Measurements from ENCODE around the gene DDX55. TPM values are rescaled to one million over a fixed set of nuclear protein-coding genes. Genes with fewer than 3 reads are reported as not detected.

The DDX55 gene
- polyA plus RNA-seq, 1 donor (not counting 4 experiments of a cell fraction or from before 2014, with no cell fraction given): 25.7 TPM

- peaks cover 3% of the 10 kb centered on the region for H3K4me1 ChIP-seq (ENCODE audit: control insufficient read depth, extremely low read depth, insufficient read depth, low read length)
- peaks cover 23 to 24% of the 10 kb centered on the region in 2 experiments for H3K36me3 ChIP-seq (ENCODE audit: control insufficient read depth in 2 of 2, extremely low read depth in 1 of 2, insufficient read depth in 2 of 2, low read length in 2 of 2)
- no peak overlapping the region for H3K4me2 ChIP-seq (ENCODE audit: control insufficient read depth, extremely low read depth, insufficient read depth, low read depth, low read length)
- H3K79me2 ChIP-seq (ENCODE audit: control insufficient read depth, insufficient read depth, low read length): peaks cover 15% of the 10 kb centered on the region
- FAIRE-seq (no peak), DNase-seq (ENCODE audit: low read depth, low spot score) (no peak)
- no peak overlapping the region for H3K27ac ChIP-seq (ENCODE audit: control insufficient read depth, insufficient read depth, low read length)
- no peaks in the 10 kb centered on the region for H3K9me1 ChIP-seq (ENCODE audit: control insufficient read depth, extremely low read depth, insufficient read depth, low read length)
- H4K20me1 ChIP-seq (ENCODE audit: control insufficient read depth, extremely low read depth, insufficient read depth, low read length): no peaks in the 10 kb centered on the region
- no peaks in the 10 kb centered on the region for H3K9me3 ChIP-seq (ENCODE audit: control insufficient read depth, low read depth, low read length)
- no peak for TF ChIP-seq CTCF (optimal IDR thresholded peaks at IDR 0.05 in 1 of 3, IDR thresholded peaks at IDR 0.05 in 1 of 3, conservative IDR thresholded peaks at IDR 0.05 in 1 of 3; ENCODE audit: extremely low read depth in 1 of 3, insufficient read depth in 2 of 3, low read length in 3 of 3)
- no peak for TF ChIP-seq EZH2 (IDR thresholded peaks at IDR 0.05; ENCODE audit: low read length)
- no peaks in the 10 kb centered on the region for H3K27me3 ChIP-seq (ENCODE audit: control insufficient read depth, extremely low read depth, insufficient read depth, low read length)
- no peak overlapping the region for H3K9ac ChIP-seq (ENCODE audit: control insufficient read depth, extremely low read depth, insufficient read depth, low read length)
- no peak overlapping the region for H3K4me3 ChIP-seq (ENCODE audit: control insufficient read depth in 2 of 3, extremely low read depth in 1 of 3, insufficient read depth in 2 of 3, low read depth in 1 of 3, low read length in 3 of 3)
- H2AFZ ChIP-seq (ENCODE audit: control insufficient read depth, low read length): no peak overlapping the region
- dilution Hi-C loops (cut with MboI; ENCODE audit: extremely low pct_ligation_motif_present, low sequenced_read_pairs): no loop called here
These were observed 42.0 kb downstream of the DDX55 start for GRCh38 chr12:123643911-123644310.

DNA sequence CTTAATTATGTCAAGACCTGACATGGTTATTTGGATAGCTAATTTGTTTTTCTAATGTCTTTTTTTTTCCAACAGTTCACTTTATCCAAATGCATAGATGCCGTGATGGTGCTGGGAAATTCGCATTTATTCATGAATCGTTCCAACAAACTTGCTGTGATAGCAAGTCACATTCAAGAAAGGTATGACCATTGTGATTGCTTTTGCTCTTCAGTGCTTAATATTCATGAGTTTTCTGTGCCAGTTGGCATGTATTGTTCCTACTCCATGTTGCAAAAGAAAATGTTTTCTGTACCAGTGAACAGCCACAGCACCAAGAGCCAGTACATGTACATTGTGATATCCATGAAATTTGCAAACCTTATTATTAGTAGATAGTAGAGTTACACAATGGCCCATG lies 43.5 kb downstream of the DDX55 start:
- H2AFZ ChIP-seq (ENCODE audit: control insufficient read depth, low read length): no peak overlapping the region
- H3K9ac ChIP-seq (ENCODE audit: control insufficient read depth, extremely low read depth, insufficient read depth, low read length): no peak overlapping the region
- no peak overlapping the region for H3K4me2 ChIP-seq (ENCODE audit: control insufficient read depth, extremely low read depth, insufficient read depth, low read depth, low read length)
- peaks cover 20 to 25% of the 10 kb centered on the region in 2 experiments for H3K36me3 ChIP-seq (ENCODE audit: control insufficient read depth in 2 of 2, extremely low read depth in 1 of 2, insufficient read depth in 2 of 2, low read length in 2 of 2)
- no peaks in the 10 kb centered on the region for H3K9me3 ChIP-seq (ENCODE audit: control insufficient read depth, low read depth, low read length)
- no peaks in the 10 kb centered on the region for H4K20me1 ChIP-seq (ENCODE audit: control insufficient read depth, extremely low read depth, insufficient read depth, low read length)
- no peak for FAIRE-seq
- H3K27ac ChIP-seq (ENCODE audit: control insufficient read depth, insufficient read depth, low read length): no peak overlapping the region
- H3K79me2 ChIP-seq (ENCODE audit: control insufficient read depth, insufficient read depth, low read length): peaks cover 8% of the 10 kb centered on the region
- no peak overlapping the region for H3K4me3 ChIP-seq (ENCODE audit: control insufficient read depth in 2 of 3, extremely low read depth in 1 of 3, insufficient read depth in 2 of 3, low read depth in 1 of 3, low read length in 3 of 3)
- DNase-seq (ENCODE audit: low read depth, low spot score): no peak
- TF ChIP-seq EZH2 (IDR thresholded peaks at IDR 0.05; ENCODE audit: low read length) (no peak), CTCF (optimal IDR thresholded peaks at IDR 0.05 in 1 of 3, IDR thresholded peaks at IDR 0.05 in 1 of 3, conservative IDR thresholded peaks at IDR 0.05 in 1 of 3; ENCODE audit: extremely low read depth in 1 of 3, insufficient read depth in 2 of 3, low read length in 3 of 3) (no peak)
- H3K27me3 ChIP-seq (ENCODE audit: control insufficient read depth, extremely low read depth, insufficient read depth, low read length): no peaks in the 10 kb centered on the region
- dilution Hi-C loops (cut with MboI; ENCODE audit: extremely low pct_ligation_motif_present, low sequenced_read_pairs): no loop called here
- H3K4me1 ChIP-seq (ENCODE audit: control insufficient read depth, extremely low read depth, insufficient read depth, low read length): peaks cover 3% of the 10 kb centered on the region
- H3K9me1 ChIP-seq (ENCODE audit: control insufficient read depth, extremely low read depth, insufficient read depth, low read length): no peaks in the 10 kb centered on the region
